K562 (cell line): ENCODE data around the gene TRIM65. TPM values are rescaled to one million over a fixed set of nuclear protein-coding genes. Genes with fewer than 3 reads are reported as not detected.

Experiments used
- BRD4 ChIP-seq: fragments of 200-600 bp; sonication (generic); IDR thresholded peaks from 2 replicates; pipeline ENCODE4 v1.6.1; 2017; ENCODE audit warnings: inconsistent platforms
- C11orf30 ChIP-seq: fragments of 450-650 bp; IDR thresholded peaks from 2 replicates; pipeline ENCODE4 v1.6.1; 2016; ENCODE audit warnings: low read depth, mild to moderate bottlenecking
- CEBPB ChIP-seq: fragments of 450-650 bp; IDR thresholded peaks from 2 replicates; pipeline ENCODE4 v1.6.1; 2016; ENCODE audit warnings: missing genetic modification characterization, missing compliant biosample characterization
- E2F3 ChIP-seq: fragments of 250-450 bp; sonication (Bioruptor Pico); IDR thresholded peaks from 2 replicates; pipeline ENCODE4 v1.4.0; 2020; ENCODE audit warnings: mild to moderate bottlenecking
- EP300 ChIP-seq: IDR thresholded peaks from 2 replicates; pipeline ENCODE4 v1.6.1; 2012; ENCODE audit warnings: low read length, improper control_type of control experiment
- FOXP1 ChIP-seq: sonication (generic); formaldehyde crosslinking; IDR thresholded peaks from 2 replicates; pipeline ENCODE4 v1.8.0; 2022; ENCODE audit warnings: mild to moderate bottlenecking, missing genetic modification reagents
- FUS ChIP-seq: fragments of 200-400 bp; formaldehyde crosslinking; optimal IDR thresholded peaks from 2 replicates; pipeline ENCODE3; 2017; ENCODE audit warnings: low read depth, low read length
- GATA2 ChIP-seq: sonication (generic); formaldehyde crosslinking; IDR thresholded peaks from 2 replicates; pipeline ENCODE4 v1.4.0; 2020; ENCODE audit warnings: mild to moderate bottlenecking, missing genetic modification reagents
- MXI1 ChIP-seq: IDR thresholded peaks from 2 replicates; pipeline ENCODE4 v1.6.1; 2011; ENCODE audit warnings: low read depth, mild to moderate bottlenecking, improper control_type of control experiment, low read length
- OTX1 ChIP-seq: fragments of 450-650 bp; formaldehyde crosslinking; IDR thresholded peaks from 2 replicates; pipeline ENCODE4 v1.4.0; 2022; ENCODE audit warnings: mild to moderate bottlenecking
- POLR2G ChIP-seq: fragments of 200-400 bp; formaldehyde crosslinking; IDR thresholded peaks from 2 replicates; pipeline ENCODE4 v1.6.1; 2017; ENCODE audit warnings: low read depth, mild to moderate bottlenecking, antibody characterized with exemption, low read length, moderate library complexity
- PPARD ChIP-seq: fragments of 250-450 bp; sonication (Bioruptor Pico); IDR thresholded peaks from 2 replicates; pipeline ENCODE4 v1.8.0; 2022; ENCODE audit warnings: inconsistent platforms, mild to moderate bottlenecking, moderate library complexity
- RFX1 ChIP-seq: fragments of 450-650 bp; IDR thresholded peaks from 2 replicates; pipeline ENCODE4 v1.6.1; 2016; ENCODE audit warnings: mild to moderate bottlenecking, moderate library complexity
- SIN3A ChIP-seq, 2 experiments: fragments of 150-350 bp in 1 of 2; IDR thresholded peaks; 2 replicates each; pipeline ENCODE4 v1.6.1; 2011 to 2016; ENCODE audit warnings: borderline replicate concordance in 2 of 2, low read depth in 2 of 2, low read length in 2 of 2, mild to moderate bottlenecking in 2 of 2, moderate library complexity in 2 of 2; ENCODE audit not compliant: control insufficient read depth in 1 of 2
- TAF1 ChIP-seq: IDR thresholded peaks from 2 replicates; pipeline ENCODE4 v1.6.1; 2011; ENCODE audit warnings: mild to moderate bottlenecking, low read length, moderate library complexity; ENCODE audit not compliant: insufficient read depth, control insufficient read depth, severe bottlenecking; ENCODE audit errors: extremely low read depth
- XRCC3 ChIP-seq: fragments of 450-650 bp; IDR thresholded peaks from 2 replicates; pipeline ENCODE4 v1.6.1; 2017; ENCODE audit warnings: mild to moderate bottlenecking, moderate library complexity
- XRCC5 ChIP-seq: fragments of 200-400 bp; formaldehyde crosslinking; IDR thresholded peaks from 2 replicates; pipeline ENCODE4 v1.6.1; 2017; ENCODE audit warnings: low read depth, mild to moderate bottlenecking, low read length
- ZNF121 ChIP-seq: sonication (generic); formaldehyde crosslinking; conservative IDR thresholded peaks from 2 replicates; pipeline ENCODE4 v1.8.0; 2022; ENCODE audit warnings: missing genetic modification reagents
- ZNF184 ChIP-seq: sonication (generic); formaldehyde crosslinking; IDR thresholded peaks from 2 replicates; pipeline ENCODE4 v1.5.0; 2020; ENCODE audit warnings: missing genetic modification reagents
- ZNF431 ChIP-seq: sonication (generic); formaldehyde crosslinking; IDR thresholded peaks from 2 replicates; pipeline ENCODE4 v1.8.0; 2022; ENCODE audit warnings: mild to moderate bottlenecking, missing genetic modification reagents
- ZNF780A ChIP-seq: fragments of 250-450 bp; sonication (Bioruptor Pico); IDR thresholded peaks from 2 replicates; pipeline ENCODE4 v1.5.0; 2021; ENCODE audit warnings: mild to moderate bottlenecking
- polyA plus RNA-seq, 8 experiments: library from polyadenylated mRNA; depleted of rRNA in 4 of 8; stranded (reverse) in 5 of 8; unstranded in 3 of 8; fragments of >200 nt; fragmentation: Nextera tagmentation in 2 of 8; fragmentation: Illumina TruSeq in 1 of 8; extraction: Ambion mirVana in 2 of 8; extraction: Trizol in 1 of 8; gene quantifications; 2 replicates each; pipeline versions ENCODE4 v1.2.1 to v1.2.3, GENCODE V29; 2011 to 2014; ENCODE audit warnings: inconsistent platforms in 1 of 8, missing spikeins in 1 of 8
- total RNA-seq, 7 experiments: library from RNA; depleted of rRNA in 6 of 7; stranded (reverse); fragments of >200 nt in 6 of 7; fragmentation: Illumina TruSeq in 2 of 7; extraction: Trizol in 2 of 7; gene quantifications; 2 replicates each; pipeline versions ENCODE4 v1.2.1 to v1.2.3, GENCODE V29; 2011 to 2021; ENCODE audit warnings: low replicate concordance in 1 of 7
- TF ChIP-seq, protein P1 (sequence below): sonication (generic); formaldehyde crosslinking; IDR thresholded peaks from 2 replicates; pipeline ENCODE4 v1.8.1; 2023; ENCODE audit warnings: mild to moderate bottlenecking, missing genetic modification reagents
- TF ChIP-seq, protein P2 (sequence below): fragments of 250-450 bp; sonication (Bioruptor Pico); IDR thresholded peaks from 2 replicates; pipeline ENCODE4 v1.8.0; 2022; ENCODE audit warnings: inconsistent platforms
- TF ChIP-seq, protein P3 (sequence below): fragments of 150-350 bp; conservative IDR thresholded peaks from 2 replicates; pipeline ENCODE4 v1.6.1; 2014; ENCODE audit warnings: low read length

TRIM65 gene
- total and polyA plus RNA-seq, 9 of the 15 experiments (the other 6 are each of a cell fraction or from before 2014, with no cell fraction given) = 2.8 to 45.7 (median 22.9) TPM

DNA sequence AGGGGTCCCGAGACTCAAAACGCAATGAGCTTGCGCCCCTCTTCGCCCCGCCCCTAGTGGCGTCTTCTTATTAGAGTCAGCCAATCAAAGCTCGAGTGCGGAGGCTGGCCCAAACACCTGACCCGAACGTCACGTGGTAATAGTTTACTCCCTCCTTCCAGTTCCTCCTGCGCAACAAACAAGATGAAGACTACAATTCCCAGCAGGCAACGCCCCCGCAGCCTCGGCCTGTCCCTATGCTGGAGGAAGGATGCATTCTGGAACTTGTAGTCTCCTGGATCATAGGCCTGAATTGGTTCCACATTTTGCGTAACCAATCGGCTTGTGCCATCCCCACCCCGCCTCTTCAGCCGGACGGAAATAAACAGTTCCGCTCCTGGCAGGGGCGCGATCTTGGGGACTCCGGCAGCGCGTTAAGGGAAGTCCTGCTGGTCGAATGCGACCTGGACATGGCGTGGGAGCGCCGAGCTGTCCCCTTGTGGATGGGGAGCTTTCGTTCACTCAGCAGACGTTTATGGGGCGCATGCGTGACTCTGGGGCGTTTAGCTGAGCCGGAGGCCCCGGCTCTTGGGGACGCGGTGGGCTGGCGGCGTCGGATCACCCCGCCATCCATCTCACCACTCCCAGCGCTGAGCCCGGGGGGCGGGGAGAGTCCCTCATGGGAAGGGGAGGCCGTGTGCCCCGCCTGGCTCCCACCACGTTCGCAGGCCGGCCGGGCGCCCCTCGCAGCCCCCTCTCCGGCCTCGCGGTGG lies 41.3 kb downstream of the TRIM65 start, which contains the start of gene WBP2 (continued):
- TF ChIP-seq CEBPB (tag) (peak; percentile 79), BRD4 (no peak; the same call in 1 of the 2 replicates), FOXP1 (CRISPR knock-in tag) (no peak; the same call in none of the 2 replicates), TAF1 (peak; percentile 82), ZNF780A (CRISPR knock-in tag) (no peak), XRCC3 (no peak), ZNF184 (no peak), FUS (no peak), MXI1 (no peak; the same call in 1 of the 2 replicates), PPARD (CRISPR knock-in tag) (no peak), ZNF121 (CRISPR knock-in tag) (no peak), ZNF431 (CRISPR knock-in tag) (no peak), SIN3A (IDR thresholded peaks at IDR 0.05; ENCODE audit: borderline replicate concordance in 2 of 2, control insufficient read depth in 1 of 2, low read depth in 2 of 2, low read length in 2 of 2) (peak in 1 of 2 experiments; percentile 71; a peak in 1 of 4 replicates), GATA2 (CRISPR knock-in tag) (no peak), EP300 (no peak), C11orf30 (peak; percentile 85), E2F3 (CRISPR knock-in tag) (peak; percentile 48; the same call in 1 of the 2 replicates), XRCC5 (peak; percentile 83), POLR2G (peak; percentile 97), OTX1 (CRISPR knock-in tag) (peak; percentile 61; the same call in 1 of the 2 replicates), RFX1 (no peak)
- TF ChIP-seq, protein P1, sequence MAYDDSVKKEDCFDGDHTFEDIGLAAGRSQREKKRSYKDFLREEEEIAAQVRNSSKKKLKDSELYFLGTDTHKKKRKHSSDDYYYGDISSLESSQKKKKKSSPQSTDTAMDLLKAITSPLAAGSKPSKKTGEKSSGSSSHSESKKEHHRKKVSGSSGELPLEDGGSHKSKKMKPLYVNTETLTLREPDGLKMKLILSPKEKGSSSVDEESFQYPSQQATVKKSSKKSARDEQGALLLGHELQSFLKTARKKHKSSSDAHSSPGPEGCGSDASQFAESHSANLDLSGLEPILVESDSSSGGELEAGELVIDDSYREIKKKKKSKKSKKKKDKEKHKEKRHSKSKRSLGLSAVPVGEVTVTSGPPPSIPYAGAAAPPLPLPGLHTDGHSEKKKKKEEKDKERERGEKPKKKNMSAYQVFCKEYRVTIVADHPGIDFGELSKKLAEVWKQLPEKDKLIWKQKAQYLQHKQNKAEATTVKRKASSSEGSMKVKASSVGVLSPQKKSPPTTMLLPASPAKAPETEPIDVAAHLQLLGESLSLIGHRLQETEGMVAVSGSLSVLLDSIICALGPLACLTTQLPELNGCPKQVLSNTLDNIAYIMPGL = 0 out of 2 replicates have a peak, but pooled peaks have one; percentile 43
- TF ChIP-seq, protein P2, sequence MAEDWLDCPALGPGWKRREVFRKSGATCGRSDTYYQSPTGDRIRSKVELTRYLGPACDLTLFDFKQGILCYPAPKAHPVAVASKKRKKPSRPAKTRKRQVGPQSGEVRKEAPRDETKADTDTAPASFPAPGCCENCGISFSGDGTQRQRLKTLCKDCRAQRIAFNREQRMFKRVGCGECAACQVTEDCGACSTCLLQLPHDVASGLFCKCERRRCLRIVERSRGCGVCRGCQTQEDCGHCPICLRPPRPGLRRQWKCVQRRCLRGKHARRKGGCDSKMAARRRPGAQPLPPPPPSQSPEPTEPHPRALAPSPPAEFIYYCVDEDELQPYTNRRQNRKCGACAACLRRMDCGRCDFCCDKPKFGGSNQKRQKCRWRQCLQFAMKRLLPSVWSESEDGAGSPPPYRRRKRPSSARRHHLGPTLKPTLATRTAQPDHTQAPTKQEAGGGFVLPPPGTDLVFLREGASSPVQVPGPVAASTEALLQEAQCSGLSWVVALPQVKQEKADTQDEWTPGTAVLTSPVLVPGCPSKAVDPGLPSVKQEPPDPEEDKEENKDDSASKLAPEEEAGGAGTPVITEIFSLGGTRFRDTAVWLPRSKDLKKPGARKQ = no peak
- TF ChIP-seq, protein P3, sequence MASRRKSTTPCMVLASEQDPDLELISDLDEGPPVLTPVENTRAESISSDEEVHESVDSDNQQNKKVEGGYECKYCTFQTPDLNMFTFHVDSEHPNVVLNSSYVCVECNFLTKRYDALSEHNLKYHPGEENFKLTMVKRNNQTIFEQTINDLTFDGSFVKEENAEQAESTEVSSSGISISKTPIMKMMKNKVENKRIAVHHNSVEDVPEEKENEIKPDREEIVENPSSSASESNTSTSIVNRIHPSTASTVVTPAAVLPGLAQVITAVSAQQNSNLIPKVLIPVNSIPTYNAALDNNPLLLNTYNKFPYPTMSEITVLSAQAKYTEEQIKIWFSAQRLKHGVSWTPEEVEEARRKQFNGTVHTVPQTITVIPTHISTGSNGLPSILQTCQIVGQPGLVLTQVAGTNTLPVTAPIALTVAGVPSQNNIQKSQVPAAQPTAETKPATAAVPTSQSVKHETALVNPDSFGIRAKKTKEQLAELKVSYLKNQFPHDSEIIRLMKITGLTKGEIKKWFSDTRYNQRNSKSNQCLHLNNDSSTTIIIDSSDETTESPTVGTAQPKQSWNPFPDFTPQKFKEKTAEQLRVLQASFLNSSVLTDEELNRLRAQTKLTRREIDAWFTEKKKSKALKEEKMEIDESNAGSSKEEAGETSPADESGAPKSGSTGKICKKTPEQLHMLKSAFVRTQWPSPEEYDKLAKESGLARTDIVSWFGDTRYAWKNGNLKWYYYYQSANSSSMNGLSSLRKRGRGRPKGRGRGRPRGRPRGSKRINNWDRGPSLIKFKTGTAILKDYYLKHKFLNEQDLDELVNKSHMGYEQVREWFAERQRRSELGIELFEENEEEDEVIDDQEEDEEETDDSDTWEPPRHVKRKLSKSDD = no peak
